ENCODE results near the gene FBXO48. TPM values are rescaled to one million over a fixed set of nuclear protein-coding genes. Genes with fewer than 3 reads are reported as not detected.
A peak's percentile ranks its signal among the peaks of the same experiment; 100 is the strongest.

Gene FBXO48
- polyA plus RNA-seq, 1 experiment, result 0.89 TPM

DNA sequence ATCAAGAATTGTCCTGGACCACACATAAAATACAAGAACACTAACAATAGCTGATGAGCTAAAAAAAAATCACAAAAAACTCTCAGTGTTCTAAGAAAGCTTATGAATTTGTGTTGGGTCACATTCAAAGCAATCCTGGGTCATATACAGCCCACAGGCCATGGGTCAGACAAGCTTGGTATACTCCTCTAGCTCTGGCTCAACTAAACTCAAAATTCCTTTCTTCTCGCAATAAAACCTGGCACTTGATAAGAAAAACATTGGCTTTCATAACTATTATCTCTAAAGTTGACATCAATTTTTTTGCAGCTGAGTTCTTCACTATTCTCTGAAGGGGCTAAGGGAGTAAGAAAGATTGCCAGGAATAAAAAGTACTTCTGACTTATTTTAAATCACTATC, 38.3 kb downstream of the FBXO48 start:
- ChIA-PET CTCF (interaction anchor here (0.6 kb wide), 3 partner anchors 11 to 351 kb away, joined by 3 read pairs; no protein-coding TSS in a partner anchor), POLR2A (no interaction called here)
- Histone ChIP-seq H3K27me3 (ENCODE audit: control insufficient read depth, insufficient read depth, low read length) (no peaks in the 10 kb centered on the region), H3K4me3 (ENCODE audit: low read depth, low read length) (no peak overlapping the region), H3K27ac (ENCODE audit: low read depth, low read length) (no peak overlapping the region), H3K9me3 (ENCODE audit: control insufficient read depth, insufficient read depth, low read length) (peaks cover 8% of the 10 kb centered on the region)
- TF ChIP-seq, protein P1, sequence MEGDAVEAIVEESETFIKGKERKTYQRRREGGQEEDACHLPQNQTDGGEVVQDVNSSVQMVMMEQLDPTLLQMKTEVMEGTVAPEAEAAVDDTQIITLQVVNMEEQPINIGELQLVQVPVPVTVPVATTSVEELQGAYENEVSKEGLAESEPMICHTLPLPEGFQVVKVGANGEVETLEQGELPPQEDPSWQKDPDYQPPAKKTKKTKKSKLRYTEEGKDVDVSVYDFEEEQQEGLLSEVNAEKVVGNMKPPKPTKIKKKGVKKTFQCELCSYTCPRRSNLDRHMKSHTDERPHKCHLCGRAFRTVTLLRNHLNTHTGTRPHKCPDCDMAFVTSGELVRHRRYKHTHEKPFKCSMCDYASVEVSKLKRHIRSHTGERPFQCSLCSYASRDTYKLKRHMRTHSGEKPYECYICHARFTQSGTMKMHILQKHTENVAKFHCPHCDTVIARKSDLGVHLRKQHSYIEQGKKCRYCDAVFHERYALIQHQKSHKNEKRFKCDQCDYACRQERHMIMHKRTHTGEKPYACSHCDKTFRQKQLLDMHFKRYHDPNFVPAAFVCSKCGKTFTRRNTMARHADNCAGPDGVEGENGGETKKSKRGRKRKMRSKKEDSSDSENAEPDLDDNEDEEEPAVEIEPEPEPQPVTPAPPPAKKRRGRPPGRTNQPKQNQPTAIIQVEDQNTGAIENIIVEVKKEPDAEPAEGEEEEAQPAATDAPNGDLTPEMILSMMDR (IDR thresholded peaks at IDR 0.05; ENCODE audit: low read depth, low read length), result no peak
- no peak for DNase-seq (ENCODE audit: low read depth, low spot score)

DNA sequence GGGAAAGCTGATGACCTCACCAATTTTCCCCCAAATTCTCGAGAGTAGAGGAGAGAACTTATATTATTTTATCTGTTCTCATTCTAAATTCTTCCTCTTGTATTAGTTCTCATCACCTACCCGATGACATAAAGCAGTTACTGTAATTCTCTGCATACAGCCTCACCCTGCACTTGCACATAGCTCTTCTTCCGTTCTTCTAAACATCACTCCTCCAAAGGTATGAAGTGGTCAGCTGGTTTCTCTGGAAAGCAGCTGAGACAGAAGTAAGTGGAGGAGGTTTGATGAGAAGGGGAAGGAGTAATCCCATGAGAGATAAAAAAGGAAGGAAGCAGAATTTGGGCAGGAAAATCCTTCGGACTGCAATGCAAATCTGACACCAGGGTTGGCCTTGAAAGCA, 39.0 kb downstream of the FBXO48 start:
- ChIA-PET CTCF (no interaction called here), POLR2A (no interaction called here)
- TF ChIP-seq, protein P1 (IDR thresholded peaks at IDR 0.05; ENCODE audit: low read depth, low read length), result no peak
- no peak overlapping the region for H3K4me3 ChIP-seq (ENCODE audit: low read depth, low read length)
- H3K27ac ChIP-seq (ENCODE audit: low read depth, low read length), result no peak overlapping the region
- H3K9me3 ChIP-seq (ENCODE audit: control insufficient read depth, insufficient read depth, low read length), result peaks cover 7% of the 10 kb centered on the region
- no peak for DNase-seq (ENCODE audit: low read depth, low spot score)
- no peaks in the 10 kb centered on the region for H3K27me3 ChIP-seq (ENCODE audit: control insufficient read depth, insufficient read depth, low read length)

GRCh38 chr2:68426848-68427579, 40.1 kb downstream of the FBXO48 start:
- Histone ChIP-seq H3K27ac (ENCODE audit: low read depth, low read length) (no peak overlapping the region), H3K9me3 (ENCODE audit: control insufficient read depth, insufficient read depth, low read length) (peaks cover 4% of the 10 kb centered on the region), H3K4me3 (ENCODE audit: low read depth, low read length) (no peak overlapping the region), H3K27me3 (ENCODE audit: control insufficient read depth, insufficient read depth, low read length) (no peaks in the 10 kb centered on the region)
- DNase-seq (ENCODE audit: low read depth, low spot score), result peak; percentile 34
- ChIA-PET POLR2A (no interaction called here), CTCF (interaction anchor here (0.8 to 1.7 kb wide), 3 partner anchors 15 to 135 kb away, joined by 3 to 9 read pairs (median 3); no protein-coding TSS in a partner anchor)
- TF ChIP-seq, protein P1 (IDR thresholded peaks at IDR 0.05; ENCODE audit: low read depth, low read length), result no peak

- Histone ChIP-seq H3K4me3 (ENCODE audit: low read depth, low read length) (no peak overlapping the region), H3K27ac (ENCODE audit: low read depth, low read length) (no peak overlapping the region), H3K27me3 (ENCODE audit: control insufficient read depth, insufficient read depth, low read length) (no peaks in the 10 kb centered on the region), H3K9me3 (ENCODE audit: control insufficient read depth, insufficient read depth, low read length) (peaks cover 4% of the 10 kb centered on the region; the same call in 1 of the 2 replicates)
- CTCF ChIA-PET, result interaction anchor here (0.8 to 1.7 kb wide), 2 partner anchors 15 to 69 kb away, joined by 3 to 9 read pairs; no protein-coding TSS in a partner anchor
- TF ChIP-seq, protein P1 (IDR thresholded peaks at IDR 0.05; ENCODE audit: low read depth, low read length), result no peak
- no peak for DNase-seq (ENCODE audit: low read depth, low spot score)
- POLR2A ChIA-PET, result no interaction called here
These were observed 40.6 kb downstream of the FBXO48 start for GRCh38 chr2:68426446-68426845.

DNA sequence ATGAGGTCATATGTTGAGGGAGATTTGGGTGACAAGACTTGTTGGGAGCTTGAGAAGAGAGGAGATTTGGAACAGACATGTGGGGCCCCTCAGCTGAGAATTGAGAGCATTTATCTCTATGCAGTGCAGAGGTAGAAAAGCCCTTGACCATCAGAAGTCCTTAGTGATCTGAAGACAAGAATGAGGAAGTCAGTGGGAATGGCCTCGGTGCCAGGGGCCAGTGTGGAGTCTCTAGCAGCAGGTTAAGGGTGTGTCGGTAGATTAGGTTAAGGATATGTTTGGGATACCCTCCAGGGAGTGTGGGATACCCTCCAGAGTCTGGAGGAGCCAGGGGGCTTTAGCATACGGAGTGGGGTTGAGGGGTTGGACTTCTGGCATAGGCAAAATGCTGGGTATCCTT, 41.6 kb downstream of the FBXO48 start:
- TF ChIP-seq, protein P1 (IDR thresholded peaks at IDR 0.05; ENCODE audit: low read depth, low read length), result no peak
- CTCF ChIA-PET, result no interaction called here
- Histone ChIP-seq H3K9me3 (ENCODE audit: control insufficient read depth, insufficient read depth, low read length) (peaks cover 4% of the 10 kb centered on the region; the same call in 1 of the 2 replicates), H3K4me3 (ENCODE audit: low read depth, low read length) (no peak overlapping the region), H3K27me3 (ENCODE audit: control insufficient read depth, insufficient read depth, low read length) (no peaks in the 10 kb centered on the region), H3K27ac (ENCODE audit: low read depth, low read length) (no peak overlapping the region)
- DNase-seq (ENCODE audit: low read depth, low spot score), result no peak
- POLR2A ChIA-PET, result no interaction called here

All from AG04450 (cell line).